Karpas-422 (cell line): ENCODE measurements around the gene OMD. TPM values are rescaled to one million over a fixed set of nuclear protein-coding genes. Genes with fewer than 3 reads are reported as not detected.

Source experiments
- DNase-seq: peaks from one replicate; pipeline ENCODE4 v3.0.0-alpha.2; 2015
- H2AFZ ChIP-seq: fragments of 200-600 bp; sonication (generic); 2 replicates; pipeline ENCODE4 v1.6.1; 2014; ENCODE audit warnings: antibody characterized with exemption, low read length, mixed read lengths
- H3K27ac ChIP-seq: fragments of 200-600 bp; sonication (generic); 2 replicates; pipeline ENCODE4 v1.5.1; 2014; ENCODE audit warnings: mild to moderate bottlenecking, low read length, moderate library complexity
- H3K27me3 ChIP-seq: fragments of 200-600 bp; sonication (generic); 2 replicates; pipeline ENCODE4 v1.6.1; 2014; ENCODE audit warnings: low read length, mixed read lengths
- H3K36me3 ChIP-seq: fragments of 200-600 bp; sonication (generic); 2 replicates; pipeline ENCODE4 v1.6.1; 2014; ENCODE audit warnings: low read length, mixed read lengths; ENCODE audit not compliant: insufficient read depth
- H3K4me1 ChIP-seq: fragments of 200-600 bp; sonication (generic); 2 replicates; pipeline ENCODE4 v1.6.1; 2014; ENCODE audit warnings: mild to moderate bottlenecking, low read length, mixed read lengths
- H3K4me2 ChIP-seq: fragments of 200-600 bp; sonication (generic); 2 replicates; pipeline ENCODE4 v1.6.1; 2014; ENCODE audit warnings: low read length, low read depth, mild to moderate bottlenecking; ENCODE audit not compliant: poor library complexity, severe bottlenecking
- H3K4me3 ChIP-seq: fragments of 200-600 bp; sonication (generic); 2 replicates; pipeline ENCODE4 v1.5.1; 2014; ENCODE audit warnings: mild to moderate bottlenecking, antibody characterized with exemption, low read length, mixed read lengths
- H3K79me2 ChIP-seq: fragments of 200-600 bp; sonication (generic); 2 replicates; pipeline ENCODE4 v1.6.1; 2014; ENCODE audit warnings: mild to moderate bottlenecking, low read length, mixed read lengths
- H3K9ac ChIP-seq: fragments of 200-600 bp; sonication (generic); 2 replicates; pipeline ENCODE4 v1.6.0; 2014; ENCODE audit warnings: low read length
- H3K9me2 ChIP-seq: fragments of 200-600 bp; sonication (generic), shearing (Covaris generic); replicated peaks from 2 replicates; pipeline ENCODE4 v1.6.0; 2014; ENCODE audit warnings: mild to moderate bottlenecking, low read length, moderate library complexity; ENCODE audit not compliant: insufficient read depth
- H3K9me3 ChIP-seq: fragments of 300-700, 200-600 bp; sonication (generic); 2 replicates; pipeline ENCODE4 v1.6.1; 2014; ENCODE audit warnings: low read length, mixed read lengths
- H4K20me1 ChIP-seq: fragments of 200-600 bp; sonication (generic); 2 replicates; pipeline ENCODE4 v1.6.1; 2014; ENCODE audit warnings: mild to moderate bottlenecking, antibody characterized with exemption, low read length, low read depth; ENCODE audit not compliant: insufficient read depth
- total RNA-seq: library from RNA; depleted of rRNA; stranded (reverse); fragments of >200 nt; shearing (Covaris generic); gene quantifications from 2 replicates; pipeline ENCODE4 v1.2.3, GENCODE V29; 2014; ENCODE audit warnings: low replicate concordance

OMD gene
- total RNA-seq, 1 experiment from 2014 or later: not detected

DNA sequence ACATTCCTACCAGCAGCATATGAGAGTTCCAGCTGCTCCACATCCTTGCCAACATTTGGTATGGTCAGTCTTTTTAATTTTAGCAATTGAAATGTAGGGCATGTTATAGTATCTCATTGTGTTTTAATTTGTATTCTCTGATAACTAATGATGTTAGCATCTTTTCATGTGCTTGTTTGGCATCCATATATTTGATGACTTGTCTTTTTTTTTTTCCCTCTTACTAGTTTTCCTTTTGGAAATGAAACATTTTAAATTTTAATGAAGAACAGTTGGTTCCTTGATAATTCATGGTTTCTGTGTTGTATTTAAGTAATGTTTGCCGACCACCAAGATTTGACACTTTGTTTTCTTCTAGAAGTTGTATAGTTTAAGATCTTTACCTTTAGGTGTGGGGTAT, 28.7 kb downstream of the OMD start:
- Histone ChIP-seq H3K79me2 (peaks cover 18% of the 10 kb centered on the region), H3K9ac (no peak overlapping the region), H3K9me3 (no peaks in the 10 kb centered on the region), H3K4me1 (no peaks in the 10 kb centered on the region), H3K4me3 (no peak overlapping the region), H3K27me3 (no peaks in the 10 kb centered on the region), H3K27ac (no peak overlapping the region), H3K36me3 (no peaks in the 10 kb centered on the region), H2AFZ (no peak overlapping the region), H4K20me1 (no peaks in the 10 kb centered on the region), H3K9me2 (no peaks in the 10 kb centered on the region), H3K4me2 (no peak overlapping the region)
- DNase-seq: no peak

DNA sequence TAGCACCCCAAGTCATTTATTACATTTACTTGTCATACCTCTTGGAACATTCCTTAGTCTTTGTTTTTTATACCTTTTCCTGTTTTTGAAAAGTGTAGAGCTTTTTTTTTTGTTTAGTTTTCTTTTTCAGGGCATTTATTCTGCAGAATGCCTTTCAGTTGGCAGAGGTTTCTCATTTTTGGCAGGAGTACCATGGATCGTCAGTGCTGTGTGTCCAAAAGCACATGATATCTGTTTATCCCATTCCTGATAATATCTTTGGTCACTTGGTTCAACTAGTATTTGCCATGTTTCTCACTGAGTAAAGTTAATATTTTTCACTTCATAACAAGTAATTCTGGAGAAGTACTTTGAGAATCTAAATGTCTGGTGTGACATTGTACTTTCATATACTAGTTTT, 30.6 kb downstream of the OMD start:
- Histone ChIP-seq H3K79me2 (peaks cover 27% of the 10 kb centered on the region), H3K9me3 (no peaks in the 10 kb centered on the region), H3K4me2 (no peak overlapping the region), H4K20me1 (no peaks in the 10 kb centered on the region), H3K9me2 (no peaks in the 10 kb centered on the region), H3K4me1 (no peaks in the 10 kb centered on the region), H3K27ac (no peak overlapping the region), H3K36me3 (no peaks in the 10 kb centered on the region), H2AFZ (no peak overlapping the region), H3K27me3 (no peaks in the 10 kb centered on the region), H3K9ac (no peak overlapping the region), H3K4me3 (no peak overlapping the region)
- DNase-seq: no peak

DNA sequence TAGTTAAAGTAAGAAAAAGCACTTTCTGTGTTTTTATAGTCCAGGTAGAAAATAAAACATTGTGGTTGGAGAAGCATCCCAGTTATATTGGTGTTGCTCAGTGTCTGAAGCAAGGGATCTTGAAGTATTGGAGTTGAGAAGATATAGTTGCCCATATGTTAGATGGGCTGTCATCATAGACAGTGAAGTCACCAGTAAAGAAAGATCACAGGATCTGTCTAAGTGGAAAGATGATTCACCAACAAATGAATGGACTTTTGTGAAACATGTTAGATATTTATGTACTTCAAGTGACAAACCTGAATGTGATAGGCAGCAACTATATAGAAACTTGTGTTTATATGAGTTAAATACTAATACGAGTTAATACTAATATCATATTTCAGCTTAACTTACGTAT, 31.6 kb downstream of the OMD start:
- Histone ChIP-seq H3K27ac (no peak overlapping the region), H3K4me1 (no peaks in the 10 kb centered on the region), H3K4me3 (no peak overlapping the region), H3K9me3 (no peaks in the 10 kb centered on the region), H3K4me2 (no peak overlapping the region), H3K36me3 (no peaks in the 10 kb centered on the region), H3K9ac (no peak overlapping the region), H3K27me3 (no peaks in the 10 kb centered on the region), H4K20me1 (no peaks in the 10 kb centered on the region), H3K79me2 (peaks cover 27% of the 10 kb centered on the region), H3K9me2 (no peaks in the 10 kb centered on the region), H2AFZ (no peak overlapping the region)
- DNase-seq: no peak

DNA sequence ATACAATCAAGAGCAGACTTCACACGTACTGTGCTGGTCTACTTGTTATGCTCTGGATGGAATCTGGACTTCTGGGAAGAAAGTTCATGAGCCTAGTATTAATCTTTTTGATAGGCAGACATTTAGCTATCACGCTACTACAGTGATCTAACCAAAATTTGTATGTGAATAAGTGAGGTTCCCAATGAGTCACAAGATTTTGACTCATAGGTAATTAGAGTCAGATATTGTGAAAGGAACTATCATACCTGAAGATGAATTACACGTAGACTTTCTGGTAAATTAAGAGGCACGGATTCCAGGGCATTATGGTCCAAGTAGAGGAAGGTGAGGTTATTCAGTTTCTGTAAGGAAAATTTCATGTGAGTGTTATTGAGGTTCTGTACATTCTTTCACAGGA, 38.3 kb downstream of the OMD start:
- Histone ChIP-seq H3K4me3 (no peak overlapping the region), H3K27me3 (no peaks in the 10 kb centered on the region), H3K9me2 (no peaks in the 10 kb centered on the region), H3K36me3 (peaks cover 9% of the 10 kb centered on the region; the same call in 1 of the 2 replicates), H2AFZ (no peak overlapping the region), H3K9ac (no peak overlapping the region), H4K20me1 (no peaks in the 10 kb centered on the region), H3K4me2 (no peak overlapping the region), H3K27ac (no peak overlapping the region), H3K79me2 (peaks cover 56% of the 10 kb centered on the region), H3K4me1 (peaks cover 3% of the 10 kb centered on the region), H3K9me3 (no peaks in the 10 kb centered on the region)
- DNase-seq: no peak

DNA sequence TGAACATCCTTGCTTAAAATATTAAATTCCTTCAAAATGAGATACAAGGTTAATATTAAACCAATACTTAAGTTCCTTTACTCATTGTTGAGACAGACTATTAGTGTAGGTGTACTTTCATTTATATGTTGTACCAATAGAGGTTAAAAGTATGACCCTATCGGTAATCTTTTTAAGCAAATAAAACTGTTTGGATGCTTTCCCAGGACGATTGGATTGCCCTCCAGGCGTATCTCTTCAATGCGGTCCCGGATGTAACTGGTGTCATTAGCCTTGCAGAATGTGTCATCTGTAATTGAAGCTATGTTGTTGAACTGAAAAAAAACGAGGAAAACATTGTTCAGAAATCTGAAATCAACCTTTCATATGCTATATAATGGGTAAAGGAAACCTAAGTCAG, 38.8 kb downstream of the OMD start:
- Histone ChIP-seq H3K9me2 (no peaks in the 10 kb centered on the region), H3K27me3 (no peaks in the 10 kb centered on the region), H3K9ac (no peak overlapping the region), H3K4me2 (no peak overlapping the region), H3K27ac (no peak overlapping the region), H2AFZ (no peak overlapping the region), H4K20me1 (no peaks in the 10 kb centered on the region), H3K4me1 (peaks cover 3% of the 10 kb centered on the region), H3K9me3 (no peaks in the 10 kb centered on the region), H3K36me3 (peaks cover 10% of the 10 kb centered on the region; the same call in 1 of the 2 replicates), H3K4me3 (no peak overlapping the region), H3K79me2 (peaks cover 57% of the 10 kb centered on the region)
- no peak for DNase-seq

DNA sequence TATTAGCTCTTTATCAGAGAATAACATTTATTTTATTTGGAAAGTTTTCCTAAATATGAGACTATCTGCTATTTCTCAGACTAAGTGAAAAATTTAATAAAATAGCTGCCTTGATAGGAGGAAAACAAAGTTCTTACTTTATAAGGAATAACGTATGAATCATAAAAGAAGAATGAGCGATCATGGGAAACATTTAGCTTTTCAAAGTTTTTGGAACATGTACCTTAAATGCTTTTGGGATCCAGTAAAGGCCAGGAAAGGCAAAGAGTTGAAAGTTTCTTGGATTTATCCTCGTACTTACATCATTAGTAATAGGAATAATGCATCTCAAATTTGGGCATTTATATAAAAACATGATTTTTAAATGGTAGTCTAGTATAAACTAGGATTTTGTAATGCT, 39.3 kb downstream of the OMD start:
- no peaks in the 10 kb centered on the region for H3K27me3 ChIP-seq
- no peaks in the 10 kb centered on the region for H4K20me1 ChIP-seq
- no peak overlapping the region for H2AFZ ChIP-seq
- no peak overlapping the region for H3K4me3 ChIP-seq
- peaks cover 3% of the 10 kb centered on the region for H3K4me1 ChIP-seq
- H3K36me3 ChIP-seq: peaks cover 10% of the 10 kb centered on the region; the same call in 1 of the 2 replicates
- H3K9me3 ChIP-seq: no peaks in the 10 kb centered on the region
- DNase-seq: no peak
- H3K79me2 ChIP-seq: peaks cover 54% of the 10 kb centered on the region
- no peak overlapping the region for H3K27ac ChIP-seq
- H3K9ac ChIP-seq: no peak overlapping the region
- H3K9me2 ChIP-seq: no peaks in the 10 kb centered on the region
- H3K4me2 ChIP-seq: no peak overlapping the region

DNA sequence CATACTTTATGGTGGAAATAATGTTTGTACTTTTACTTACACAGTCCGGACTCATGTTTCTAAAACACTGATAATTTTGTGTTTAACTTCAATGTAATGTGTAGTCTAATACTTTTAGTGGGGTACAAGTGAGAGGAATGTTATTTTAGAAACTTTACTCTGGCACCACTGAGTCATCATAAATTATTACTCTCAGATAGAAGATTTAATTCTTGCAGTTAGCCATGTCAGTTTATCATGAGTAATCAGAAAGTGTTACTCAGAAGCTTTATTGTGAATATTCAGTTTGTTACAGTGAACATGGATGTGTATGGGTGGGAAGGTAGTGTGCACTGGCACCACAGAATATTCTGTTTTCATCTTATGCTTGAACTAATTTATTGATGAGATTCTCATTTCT, 39.9 kb downstream of the OMD start:
- Histone ChIP-seq H3K9me3 (no peaks in the 10 kb centered on the region), H3K9me2 (no peaks in the 10 kb centered on the region), H3K36me3 (peaks cover 10% of the 10 kb centered on the region; the same call in 1 of the 2 replicates), H3K4me3 (no peak overlapping the region), H3K27ac (no peak overlapping the region), H3K27me3 (no peaks in the 10 kb centered on the region), H3K4me1 (peaks cover 3% of the 10 kb centered on the region), H2AFZ (no peak overlapping the region), H3K9ac (no peak overlapping the region), H3K4me2 (no peak overlapping the region), H3K79me2 (peaks cover 51% of the 10 kb centered on the region), H4K20me1 (no peaks in the 10 kb centered on the region)
- DNase-seq: no peak

DNA sequence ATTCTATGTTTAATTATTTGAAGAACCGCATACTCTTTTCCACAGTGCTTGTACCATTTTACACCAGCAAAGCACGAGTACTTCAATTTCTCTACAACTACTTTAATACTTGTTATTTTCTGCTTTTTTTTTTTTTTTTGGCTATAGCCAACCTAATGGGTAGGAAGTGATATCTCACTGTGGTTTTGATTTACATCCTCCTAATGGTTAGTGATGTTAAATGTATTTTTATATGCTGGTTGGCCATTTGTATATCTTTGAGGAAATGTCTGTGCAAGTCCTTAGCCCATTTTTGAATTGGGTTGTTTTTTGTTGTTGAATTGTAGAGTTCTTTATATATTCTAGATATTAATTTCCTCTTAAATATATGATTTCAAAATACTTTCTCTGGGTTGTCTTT, 42.5 kb downstream of the OMD start:
- Histone ChIP-seq H3K4me2 (no peak overlapping the region), H3K36me3 (peaks cover 10% of the 10 kb centered on the region; the same call in 1 of the 2 replicates), H2AFZ (no peak overlapping the region), H4K20me1 (no peaks in the 10 kb centered on the region), H3K9ac (no peak overlapping the region), H3K27ac (no peak overlapping the region), H3K27me3 (no peaks in the 10 kb centered on the region), H3K9me2 (no peaks in the 10 kb centered on the region), H3K4me1 (peaks cover 3% of the 10 kb centered on the region), H3K79me2 (peaks cover 60% of the 10 kb centered on the region), H3K9me3 (no peaks in the 10 kb centered on the region), H3K4me3 (no peak overlapping the region)
- no peak for DNase-seq

DNA sequence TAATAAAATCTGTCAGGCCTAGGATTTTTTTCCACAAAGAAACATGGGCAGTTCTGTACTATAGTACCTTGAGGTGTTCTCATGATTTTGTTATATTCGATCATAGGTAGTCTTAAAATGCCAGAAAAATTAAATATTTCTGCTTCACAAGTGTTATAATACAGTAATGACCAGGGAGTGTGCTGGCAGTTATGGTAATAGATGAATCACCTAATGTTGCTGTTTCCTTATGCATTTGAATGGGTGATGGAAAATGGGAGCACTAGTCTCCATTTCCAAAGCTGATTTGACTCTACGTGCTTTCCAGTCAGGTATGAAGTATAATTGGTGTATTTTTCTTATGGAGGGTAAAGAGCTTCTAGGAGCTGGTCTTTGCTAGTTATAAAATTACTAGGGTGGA, 43.7 kb downstream of the OMD start:
- H3K27me3 ChIP-seq: no peaks in the 10 kb centered on the region
- H3K9ac ChIP-seq: no peak overlapping the region
- peaks cover 12% of the 10 kb centered on the region for H3K36me3 ChIP-seq
- no peaks in the 10 kb centered on the region for H4K20me1 ChIP-seq
- peaks cover 58% of the 10 kb centered on the region for H3K79me2 ChIP-seq
- H2AFZ ChIP-seq: no peak overlapping the region
- no peak overlapping the region for H3K27ac ChIP-seq
- no peaks in the 10 kb centered on the region for H3K9me2 ChIP-seq
- no peak overlapping the region for H3K4me2 ChIP-seq
- peaks cover 6% of the 10 kb centered on the region; the same call in 1 of the 2 replicates for H3K9me3 ChIP-seq
- DNase-seq: no peak
- no peak overlapping the region for H3K4me3 ChIP-seq
- H3K4me1 ChIP-seq: peaks cover 3% of the 10 kb centered on the region
